OCI-LY7 (cell line): Measurements from ENCODE around the gene TRABD2B.

Source experiments
- CTCF ChIP-seq: fragments of 200-600 bp; sonication (generic); conservative IDR thresholded peaks from 2 replicates; pipeline ENCODE4 v1.5.1; 2014; ENCODE audit warnings: mild to moderate bottlenecking, antibody characterized with exemption, low read length, moderate library complexity, mixed read lengths
- EZH2phosphoT487 ChIP-seq: fragments of 200-600 bp; sonication (generic); IDR thresholded peaks from 2 replicates; pipeline ENCODE4 v1.6.1; 2018; ENCODE audit warnings: low read depth, borderline replicate concordance, mild to moderate bottlenecking, mixed run types, antibody characterized with exemption, low read length, moderate library complexity, mixed read lengths

DNA sequence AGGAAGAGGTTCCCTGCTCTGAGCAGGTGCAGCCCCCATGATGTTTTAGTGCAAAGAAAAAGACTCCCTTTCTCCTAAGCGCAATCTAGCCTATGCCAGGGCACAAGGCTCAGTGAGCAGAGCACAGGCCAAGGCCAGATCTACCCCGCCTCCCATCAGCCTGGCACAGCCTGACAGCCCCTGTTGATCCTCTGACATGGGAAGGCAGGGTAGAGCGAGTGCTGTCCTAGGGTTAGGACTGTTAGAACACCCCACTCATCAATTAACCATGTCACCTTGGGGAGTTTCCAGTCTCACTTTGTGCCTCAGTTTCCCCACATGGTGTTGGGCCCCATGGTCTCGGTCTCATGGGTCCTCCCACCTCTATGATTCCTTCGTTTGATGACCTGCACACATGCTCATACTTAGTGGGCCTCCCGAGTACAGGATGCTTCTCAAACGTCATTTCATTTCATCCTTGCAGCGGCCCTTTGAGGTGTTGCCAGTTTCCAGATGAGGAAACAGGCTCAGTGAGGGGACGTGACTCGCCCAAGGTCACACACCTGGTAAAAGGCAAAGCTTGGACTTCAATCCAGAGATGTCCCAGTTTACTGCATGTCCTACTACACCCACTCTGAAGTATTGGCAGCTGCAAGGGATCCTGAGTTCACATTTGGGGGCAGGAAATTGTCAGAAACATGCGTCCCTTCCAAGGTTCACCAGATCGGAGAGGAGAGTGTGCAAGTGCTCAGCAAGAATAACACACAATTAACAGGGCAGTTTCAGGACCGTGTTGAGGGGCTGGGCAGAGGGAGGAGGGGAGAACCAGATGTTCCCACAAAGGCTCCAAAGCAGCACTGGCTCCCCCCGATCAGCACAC lies 213.3 kb downstream of the TRABD2B start:
- TF ChIP-seq CTCF (no peak), EZH2phosphoT487 (no peak)
